ENCODE data around the gene SLC5A6.

Gene SLC5A6

GRCh38 chr2:27175330-27175729 is 36.7 kb downstream of the SLC5A6 start:
- no peak for DNase-seq (ENCODE audit: low read depth)
- H3K4me3 ChIP-seq (ENCODE audit: low read depth, low read length) = no peak overlapping the region
- TF ChIP-seq POLR2A (IDR thresholded peaks at IDR 0.05; ENCODE audit: extremely low read depth, insufficient read length) (no peak), MAX (IDR thresholded peaks at IDR 0.05; ENCODE audit: low read depth, low read length) (no peak), MYC (IDR thresholded peaks at IDR 0.05; ENCODE audit: low read depth, low read length) (no peak)
- TF ChIP-seq, protein P1, sequence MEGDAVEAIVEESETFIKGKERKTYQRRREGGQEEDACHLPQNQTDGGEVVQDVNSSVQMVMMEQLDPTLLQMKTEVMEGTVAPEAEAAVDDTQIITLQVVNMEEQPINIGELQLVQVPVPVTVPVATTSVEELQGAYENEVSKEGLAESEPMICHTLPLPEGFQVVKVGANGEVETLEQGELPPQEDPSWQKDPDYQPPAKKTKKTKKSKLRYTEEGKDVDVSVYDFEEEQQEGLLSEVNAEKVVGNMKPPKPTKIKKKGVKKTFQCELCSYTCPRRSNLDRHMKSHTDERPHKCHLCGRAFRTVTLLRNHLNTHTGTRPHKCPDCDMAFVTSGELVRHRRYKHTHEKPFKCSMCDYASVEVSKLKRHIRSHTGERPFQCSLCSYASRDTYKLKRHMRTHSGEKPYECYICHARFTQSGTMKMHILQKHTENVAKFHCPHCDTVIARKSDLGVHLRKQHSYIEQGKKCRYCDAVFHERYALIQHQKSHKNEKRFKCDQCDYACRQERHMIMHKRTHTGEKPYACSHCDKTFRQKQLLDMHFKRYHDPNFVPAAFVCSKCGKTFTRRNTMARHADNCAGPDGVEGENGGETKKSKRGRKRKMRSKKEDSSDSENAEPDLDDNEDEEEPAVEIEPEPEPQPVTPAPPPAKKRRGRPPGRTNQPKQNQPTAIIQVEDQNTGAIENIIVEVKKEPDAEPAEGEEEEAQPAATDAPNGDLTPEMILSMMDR (IDR thresholded peaks at IDR 0.05; ENCODE audit: low read depth, low read length) = no peak

DNA sequence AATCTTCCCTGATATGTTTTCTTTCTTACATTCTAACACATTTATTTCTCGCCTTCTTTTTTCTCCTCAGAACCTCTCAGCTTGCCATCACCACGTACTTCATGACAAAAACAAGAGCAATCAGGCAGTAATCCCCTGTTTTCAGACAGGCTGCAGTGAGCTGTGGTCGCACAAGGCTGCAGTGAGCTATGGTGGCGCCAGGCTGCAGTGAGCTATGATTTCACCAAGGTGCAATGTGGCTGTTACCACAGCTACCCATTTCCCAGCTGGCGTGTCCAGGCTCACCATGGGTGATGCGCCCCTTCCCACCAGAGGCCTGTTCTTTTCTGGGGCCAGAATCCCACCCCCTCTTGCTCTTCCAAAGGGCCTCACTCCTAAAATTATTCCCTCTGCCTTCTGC is 37.4 kb downstream of the SLC5A6 start:
- TF ChIP-seq, protein P1 (IDR thresholded peaks at IDR 0.05; ENCODE audit: low read depth, low read length) = no peak
- TF ChIP-seq POLR2A (IDR thresholded peaks at IDR 0.05; ENCODE audit: extremely low read depth, insufficient read length) = no peak
- no peak for TF ChIP-seq MAX (IDR thresholded peaks at IDR 0.05; ENCODE audit: low read depth, low read length)
- TF ChIP-seq MYC (IDR thresholded peaks at IDR 0.05; ENCODE audit: low read depth, low read length) = no peak
- DNase-seq (ENCODE audit: low read depth) = no peak
- H3K4me3 ChIP-seq (ENCODE audit: low read depth, low read length) = no peak overlapping the region

DNA sequence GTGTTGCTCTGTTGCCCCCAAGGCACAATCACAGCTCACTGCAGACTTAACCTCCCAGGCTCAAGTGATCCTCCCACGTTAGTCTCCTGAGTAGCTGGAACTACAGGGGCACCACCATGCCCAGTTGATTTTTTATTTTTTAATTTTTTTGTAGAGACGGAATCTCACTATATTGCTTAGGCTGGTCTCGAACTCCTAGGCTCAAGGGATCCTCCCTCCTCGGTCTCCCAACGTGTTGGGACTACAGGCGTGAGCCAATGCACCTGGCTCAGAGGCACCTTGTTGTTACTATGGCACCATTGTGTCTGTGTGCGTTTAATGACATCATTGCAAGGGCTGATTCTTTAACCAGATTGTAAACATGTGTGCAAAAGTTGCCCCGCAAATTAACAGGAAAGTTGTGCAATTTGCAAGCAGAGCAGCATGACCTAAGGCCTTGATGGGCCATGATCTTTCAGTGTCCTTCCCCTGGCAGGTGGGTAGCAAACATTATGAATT is 40.7 kb downstream of the SLC5A6 start:
- H3K4me3 ChIP-seq (ENCODE audit: low read depth, low read length) = no peak overlapping the region
- TF ChIP-seq MAX (IDR thresholded peaks at IDR 0.05; ENCODE audit: low read depth, low read length) (no peak), MYC (IDR thresholded peaks at IDR 0.05; ENCODE audit: low read depth, low read length) (no peak), POLR2A (IDR thresholded peaks at IDR 0.05; ENCODE audit: extremely low read depth, insufficient read length) (no peak)
- TF ChIP-seq, protein P1 (IDR thresholded peaks at IDR 0.05; ENCODE audit: low read depth, low read length) = no peak
- DNase-seq (ENCODE audit: low read depth) = no peak

- H3K4me3 ChIP-seq (ENCODE audit: low read depth, low read length) = no peak overlapping the region
- no peak for DNase-seq (ENCODE audit: low read depth)
- no peak for TF ChIP-seq MAX (IDR thresholded peaks at IDR 0.05; ENCODE audit: low read depth, low read length)
- TF ChIP-seq, protein P1 (IDR thresholded peaks at IDR 0.05; ENCODE audit: low read depth, low read length) = no peak
- no peak for TF ChIP-seq MYC (IDR thresholded peaks at IDR 0.05; ENCODE audit: low read depth, low read length)
- TF ChIP-seq POLR2A (IDR thresholded peaks at IDR 0.05; ENCODE audit: extremely low read depth, insufficient read length) = no peak
These were observed 41.3 kb downstream of the SLC5A6 start for GRCh38 chr2:27170581-27171337.

GRCh38 chr2:27164960-27165763 is 46.9 kb downstream of the SLC5A6 start:
- no peak for DNase-seq (ENCODE audit: low read depth)
- TF ChIP-seq MYC (IDR thresholded peaks at IDR 0.05; ENCODE audit: low read depth, low read length) = no peak
- no peak for TF ChIP-seq MAX (IDR thresholded peaks at IDR 0.05; ENCODE audit: low read depth, low read length)
- no peak for TF ChIP-seq POLR2A (IDR thresholded peaks at IDR 0.05; ENCODE audit: extremely low read depth, insufficient read length)
- TF ChIP-seq, protein P1 (IDR thresholded peaks at IDR 0.05; ENCODE audit: low read depth, low read length) = no peak
- no peak overlapping the region for H3K4me3 ChIP-seq (ENCODE audit: low read depth, low read length)

Data from NB4 (cell line).